DMS79 treated with DMSO at 0.1 percent for 48 hours (cell line): ENCODE measurements around the gene SMIM14.

ENCODE experiments used
- DNase-seq: peaks from one replicate; lab custom pipeline; 2025; lab: John Stamatoyannopoulos, UW

The SMIM14 gene

DNA sequence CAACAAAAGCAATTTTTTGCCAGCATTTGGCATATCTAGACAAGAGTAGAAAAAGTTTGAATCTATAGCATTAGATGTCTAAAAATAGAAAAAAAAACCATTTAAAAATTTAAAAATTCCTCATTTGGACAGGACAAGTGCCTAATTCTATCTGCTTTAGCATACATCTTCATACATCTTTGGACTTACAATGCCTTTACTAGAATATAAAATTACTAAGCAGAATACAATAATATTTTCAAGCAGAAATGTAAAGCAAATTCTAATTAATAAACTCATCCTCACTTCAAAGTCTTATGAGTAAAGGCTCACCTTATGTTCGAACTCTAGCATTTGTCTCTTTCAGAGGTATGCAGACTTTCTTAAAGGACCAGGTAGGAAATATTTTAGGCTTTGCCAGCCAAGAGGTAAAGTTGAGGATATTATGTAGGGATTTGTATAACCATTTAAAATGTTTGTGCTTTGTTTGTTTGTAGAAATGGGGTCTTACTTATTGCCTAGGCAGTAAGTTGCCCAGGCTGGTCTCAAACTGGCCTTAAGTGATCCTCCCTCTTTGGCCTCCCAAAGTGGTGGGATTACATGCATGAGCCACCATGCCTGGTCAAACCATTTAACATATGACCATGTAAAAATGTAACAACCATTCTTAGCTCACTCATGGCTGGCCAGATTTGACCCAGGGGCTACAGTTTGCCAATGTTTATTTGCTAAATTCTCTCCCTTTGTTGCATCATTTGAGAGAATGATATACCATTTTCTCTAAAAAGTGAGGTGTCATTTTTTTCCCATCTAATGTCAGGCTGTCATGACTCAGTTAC is 140.5 kb downstream of the SMIM14 start:
- no peak for DNase-seq
